Endothelial cell (in vitro differentiated cells): Measurements from ENCODE around the gene MLIP. TPM values are rescaled to one million over a fixed set of nuclear protein-coding genes. Genes with fewer than 3 reads are reported as not detected.

Experiments used
- DNase-seq: peaks from one replicate; pipeline ENCODE4 v3.0.0; 2021; ENCODE audit warnings: low spot score
- H3K27ac Mint-ChIP-seq: one replicate; pipeline ENCODE4 v1.8.0; 2021; ENCODE audit warnings: mixed read lengths, inconsistent platforms; ENCODE audit not compliant: unreplicated experiment
- H3K27me3 Mint-ChIP-seq: one replicate; pipeline ENCODE4 v1.8.0; 2021; ENCODE audit warnings: mild to moderate bottlenecking, moderate library complexity, mixed read lengths, inconsistent platforms; ENCODE audit not compliant: unreplicated experiment
- H3K36me3 Mint-ChIP-seq: one replicate; pipeline ENCODE4 v1.8.0; 2021; ENCODE audit warnings: mild to moderate bottlenecking, low read depth, mixed read lengths, inconsistent platforms; ENCODE audit not compliant: unreplicated experiment
- H3K4me1 Mint-ChIP-seq: one replicate; pipeline ENCODE4 v1.8.0; 2021; ENCODE audit warnings: mild to moderate bottlenecking, mixed read lengths, inconsistent platforms; ENCODE audit not compliant: unreplicated experiment
- H3K4me3 Mint-ChIP-seq: one replicate; pipeline ENCODE4 v1.8.0; 2021; ENCODE audit warnings: mild to moderate bottlenecking, mixed read lengths, inconsistent platforms; ENCODE audit not compliant: unreplicated experiment
- H3K9me3 Mint-ChIP-seq: one replicate; pipeline ENCODE4 v1.8.0; 2021; ENCODE audit warnings: mixed read lengths, inconsistent platforms; ENCODE audit not compliant: unreplicated experiment
- CTCF ChIP-seq: fragments of 200-600 bp; sonication (generic); IDR thresholded peaks from one replicate; pipeline ENCODE4 v1.5.0; 2021; ENCODE audit warnings: antibody characterized with exemption; ENCODE audit not compliant: unreplicated experiment
- total RNA-seq: library from RNA; stranded (reverse); fragmentation: NEBNext Ultra II Directional; extraction: Animal tissue kit (Norgen Biotek cat#: 25700); gene quantifications from one replicate; pipeline ENCODE4 v1.2.1, GENCODE V29; 2021; ENCODE audit not compliant: unreplicated experiment

Gene MLIP
- total RNA-seq, 1 donor from 2014 or later: not detected

GRCh38 chr6:54087721-54088120, 23.5 kb upstream of the MLIP start:
- no peaks in the 10 kb centered on the region for H3K9me3 Mint-ChIP-seq
- H3K4me1 Mint-ChIP-seq: no peaks in the 10 kb centered on the region
- H3K27me3 Mint-ChIP-seq: no peaks in the 10 kb centered on the region
- no peak overlapping the region for H3K4me3 Mint-ChIP-seq
- no peak overlapping the region for H3K27ac Mint-ChIP-seq
- no peaks in the 10 kb centered on the region for H3K36me3 Mint-ChIP-seq
- no peak for DNase-seq
- TF ChIP-seq CTCF: no peak

GRCh38 chr6:54093326-54093948, 17.8 kb upstream of the MLIP start:
- H3K36me3 Mint-ChIP-seq: no peaks in the 10 kb centered on the region
- no peak for TF ChIP-seq CTCF
- no peaks in the 10 kb centered on the region for H3K9me3 Mint-ChIP-seq
- no peak overlapping the region for H3K27ac Mint-ChIP-seq
- H3K4me1 Mint-ChIP-seq: no peaks in the 10 kb centered on the region
- no peak overlapping the region for H3K4me3 Mint-ChIP-seq
- no peak for DNase-seq
- H3K27me3 Mint-ChIP-seq: no peaks in the 10 kb centered on the region

GRCh38 chr6:54094293-54094692, 16.9 kb upstream of the MLIP start:
- no peak overlapping the region for H3K4me3 Mint-ChIP-seq
- no peaks in the 10 kb centered on the region for H3K27me3 Mint-ChIP-seq
- H3K4me1 Mint-ChIP-seq: no peaks in the 10 kb centered on the region
- no peak for DNase-seq
- H3K27ac Mint-ChIP-seq: no peak overlapping the region
- H3K9me3 Mint-ChIP-seq: no peaks in the 10 kb centered on the region
- no peaks in the 10 kb centered on the region for H3K36me3 Mint-ChIP-seq
- TF ChIP-seq CTCF: no peak

GRCh38 chr6:54094786-54095185, 16.5 kb upstream of the MLIP start:
- H3K27ac Mint-ChIP-seq: no peak overlapping the region
- no peaks in the 10 kb centered on the region for H3K27me3 Mint-ChIP-seq
- no peaks in the 10 kb centered on the region for H3K9me3 Mint-ChIP-seq
- H3K36me3 Mint-ChIP-seq: no peaks in the 10 kb centered on the region
- no peaks in the 10 kb centered on the region for H3K4me1 Mint-ChIP-seq
- TF ChIP-seq CTCF: no peak
- no peak overlapping the region for H3K4me3 Mint-ChIP-seq
- no peak for DNase-seq

GRCh38 chr6:54095723-54096122, 15.5 kb upstream of the MLIP start:
- H3K4me1 Mint-ChIP-seq: no peaks in the 10 kb centered on the region
- H3K27me3 Mint-ChIP-seq: no peaks in the 10 kb centered on the region
- no peak overlapping the region for H3K27ac Mint-ChIP-seq
- H3K9me3 Mint-ChIP-seq: no peaks in the 10 kb centered on the region
- H3K4me3 Mint-ChIP-seq: no peak overlapping the region
- TF ChIP-seq CTCF: no peak
- H3K36me3 Mint-ChIP-seq: no peaks in the 10 kb centered on the region
- no peak for DNase-seq
